ENCODE results near the gene PHF19.

DNA sequence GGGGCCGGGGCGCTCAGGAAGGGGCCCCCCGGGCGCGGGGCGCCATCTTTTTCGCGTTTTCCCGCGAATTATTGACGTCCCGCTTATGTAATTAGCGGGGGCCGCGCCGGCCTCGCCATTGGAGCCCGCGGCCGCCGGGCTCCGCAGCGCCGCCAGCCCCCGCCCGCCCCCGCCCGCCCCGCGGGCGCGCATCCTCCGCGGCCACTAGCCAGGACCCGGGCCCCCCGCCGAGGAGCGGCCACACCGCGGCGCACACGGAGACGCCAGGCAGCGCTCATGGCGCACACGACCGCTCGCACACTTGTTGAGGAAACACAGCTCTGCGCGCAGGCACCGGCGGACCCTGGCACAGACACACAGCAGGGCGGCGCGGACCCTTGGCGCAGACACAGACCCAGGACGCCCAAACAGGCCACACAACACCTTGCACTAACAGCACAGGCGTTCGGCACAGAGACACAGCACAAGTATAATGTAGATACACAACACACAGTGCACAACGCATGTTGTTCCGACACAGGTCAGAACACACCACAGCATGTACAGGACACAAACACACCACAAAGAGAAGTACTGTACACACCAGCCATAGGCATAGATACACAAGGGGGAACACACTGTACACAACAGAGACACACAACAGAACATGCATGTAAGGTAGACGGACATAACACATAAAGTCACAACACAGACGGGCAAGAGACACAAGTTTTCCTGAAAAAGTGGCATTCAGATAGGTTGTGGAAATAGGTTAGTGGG, 467 bp upstream of the PHF19 start:
- TF ChIP-seq ZNF274 (IDR thresholded peaks at IDR 0.05; ENCODE audit: low read depth, low read length) (no peak), YY1 (IDR thresholded peaks at IDR 0.05; ENCODE audit: insufficient read depth, insufficient read length) (no peak)
